ENCODE measurements around the gene TRIM5.

Gene TRIM5

GRCh38 chr11:5624489-5625279 is 60.2 kb downstream of the TRIM5 start, which contains the start of gene TRIM34:
Gene TRIM34, plus strand, starts transcription at chr11:5625001. Its CDS starts 7,331 bp downstream, at chr11:5632332.
- peak; percentile 33 to 65 for DNase-seq (ENCODE audit: low read depth in 2 of 2)

- no peak for DNase-seq (ENCODE audit: low read depth in 2 of 2)
Measured at GRCh38 chr11:5622802-5623201, 62.1 kb downstream of the TRIM5 start.

- DNase-seq (ENCODE audit: low read depth in 2 of 2) = no peak
Measured at GRCh38 chr11:5621580-5621979, 63.3 kb downstream of the TRIM5 start.

GRCh38 chr11:5620651-5621521 is 64.0 kb downstream of the TRIM5 start:
- no peak for DNase-seq (ENCODE audit: low read depth in 2 of 2)

- DNase-seq (ENCODE audit: low read depth in 2 of 2) = no peak
Measured at GRCh38 chr11:5618807-5619206, 66.1 kb downstream of the TRIM5 start.

Data from stimulated activated CD8-positive, alpha-beta memory T cell treated with anti-CD3 and anti-CD28 coated beads, Interleukin-7, amount 100 ng/mL, for 4 hours (primary cell).